ENCODE data around the gene VAV3. TPM values are rescaled to one million over a fixed set of nuclear protein-coding genes. Genes with fewer than 3 reads are reported as not detected.

The VAV3 gene
- total RNA-seq, 2 donors from 2014 or later: 73.0 to 135 TPM

- no peaks in the 10 kb centered on the region for H3K4me1 ChIP-seq
- H3K36me3 ChIP-seq: no peaks in the 10 kb centered on the region
- H3K27ac ChIP-seq: no peak overlapping the region
- H3K27me3 ChIP-seq: no peaks in the 10 kb centered on the region
- no peak overlapping the region for H3K4me3 ChIP-seq
- intact Hi-C loops (cut with DNase I): no loop called here
- no peak for DNase-seq
- no peaks in the 10 kb centered on the region for H3K9me3 ChIP-seq
- TF ChIP-seq, protein P1, sequence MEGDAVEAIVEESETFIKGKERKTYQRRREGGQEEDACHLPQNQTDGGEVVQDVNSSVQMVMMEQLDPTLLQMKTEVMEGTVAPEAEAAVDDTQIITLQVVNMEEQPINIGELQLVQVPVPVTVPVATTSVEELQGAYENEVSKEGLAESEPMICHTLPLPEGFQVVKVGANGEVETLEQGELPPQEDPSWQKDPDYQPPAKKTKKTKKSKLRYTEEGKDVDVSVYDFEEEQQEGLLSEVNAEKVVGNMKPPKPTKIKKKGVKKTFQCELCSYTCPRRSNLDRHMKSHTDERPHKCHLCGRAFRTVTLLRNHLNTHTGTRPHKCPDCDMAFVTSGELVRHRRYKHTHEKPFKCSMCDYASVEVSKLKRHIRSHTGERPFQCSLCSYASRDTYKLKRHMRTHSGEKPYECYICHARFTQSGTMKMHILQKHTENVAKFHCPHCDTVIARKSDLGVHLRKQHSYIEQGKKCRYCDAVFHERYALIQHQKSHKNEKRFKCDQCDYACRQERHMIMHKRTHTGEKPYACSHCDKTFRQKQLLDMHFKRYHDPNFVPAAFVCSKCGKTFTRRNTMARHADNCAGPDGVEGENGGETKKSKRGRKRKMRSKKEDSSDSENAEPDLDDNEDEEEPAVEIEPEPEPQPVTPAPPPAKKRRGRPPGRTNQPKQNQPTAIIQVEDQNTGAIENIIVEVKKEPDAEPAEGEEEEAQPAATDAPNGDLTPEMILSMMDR (IDR thresholded peaks at IDR 0.05): no peak
- H3K9ac ChIP-seq (ENCODE audit: low read depth in 2 of 2, low read length in 2 of 2): no peak overlapping the region
Measured at GRCh38 chr1:107806902-107807301, 158.1 kb downstream of the VAV3 start.

- TF ChIP-seq, protein P1 (IDR thresholded peaks at IDR 0.05): no peak
- DNase-seq: no peak
- H3K4me3 ChIP-seq: no peak overlapping the region
- H3K27me3 ChIP-seq: no peaks in the 10 kb centered on the region
- H3K27ac ChIP-seq: no peak overlapping the region
- no peaks in the 10 kb centered on the region for H3K36me3 ChIP-seq
- no peaks in the 10 kb centered on the region for H3K9me3 ChIP-seq
- intact Hi-C loops (cut with DNase I): no loop called here
- no peaks in the 10 kb centered on the region for H3K4me1 ChIP-seq
- no peak overlapping the region for H3K9ac ChIP-seq (ENCODE audit: low read depth in 2 of 2, low read length in 2 of 2)
Measured at GRCh38 chr1:107804741-107805140, 160.2 kb downstream of the VAV3 start.

- no peak overlapping the region for H3K4me3 ChIP-seq
- H3K9me3 ChIP-seq: no peaks in the 10 kb centered on the region
- no peak overlapping the region for H3K9ac ChIP-seq (ENCODE audit: low read depth in 2 of 2, low read length in 2 of 2)
- no peaks in the 10 kb centered on the region for H3K27me3 ChIP-seq
- no peaks in the 10 kb centered on the region for H3K36me3 ChIP-seq
- intact Hi-C loops (cut with DNase I): no loop called here
- no peaks in the 10 kb centered on the region for H3K4me1 ChIP-seq
- TF ChIP-seq, protein P1 (IDR thresholded peaks at IDR 0.05): no peak
- no peak for DNase-seq
- H3K27ac ChIP-seq: no peak overlapping the region
Measured at GRCh38 chr1:107804134-107804533, 160.8 kb downstream of the VAV3 start.

DNA sequence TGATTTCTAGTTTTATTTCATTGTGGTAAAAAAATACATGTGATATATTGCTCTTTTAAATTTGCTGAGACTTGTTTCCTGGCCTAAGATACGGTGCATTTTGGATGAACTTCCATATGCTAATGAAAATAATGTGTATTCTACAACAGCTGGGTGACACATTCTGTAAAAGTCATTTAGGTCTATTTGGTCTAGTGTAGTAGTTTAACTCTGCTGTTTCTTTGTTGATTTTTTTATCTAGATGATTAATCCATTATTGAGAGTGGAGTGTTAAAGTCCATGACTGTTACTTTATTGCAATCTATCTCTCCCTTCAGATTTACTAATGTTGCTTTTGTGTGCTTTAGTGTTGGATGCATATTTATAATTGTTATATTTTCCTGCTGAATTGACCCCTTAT lies 161.4 kb downstream of the VAV3 start:
- H3K4me3 ChIP-seq: no peak overlapping the region
- no peaks in the 10 kb centered on the region for H3K27me3 ChIP-seq
- TF ChIP-seq, protein P1 (IDR thresholded peaks at IDR 0.05): no peak
- no peak for DNase-seq
- H3K36me3 ChIP-seq: no peaks in the 10 kb centered on the region
- no peaks in the 10 kb centered on the region for H3K9me3 ChIP-seq
- H3K27ac ChIP-seq: no peak overlapping the region
- H3K9ac ChIP-seq (ENCODE audit: low read depth in 2 of 2, low read length in 2 of 2): no peak overlapping the region
- intact Hi-C loops (cut with DNase I): no loop called here
- H3K4me1 ChIP-seq: no peaks in the 10 kb centered on the region

DNA sequence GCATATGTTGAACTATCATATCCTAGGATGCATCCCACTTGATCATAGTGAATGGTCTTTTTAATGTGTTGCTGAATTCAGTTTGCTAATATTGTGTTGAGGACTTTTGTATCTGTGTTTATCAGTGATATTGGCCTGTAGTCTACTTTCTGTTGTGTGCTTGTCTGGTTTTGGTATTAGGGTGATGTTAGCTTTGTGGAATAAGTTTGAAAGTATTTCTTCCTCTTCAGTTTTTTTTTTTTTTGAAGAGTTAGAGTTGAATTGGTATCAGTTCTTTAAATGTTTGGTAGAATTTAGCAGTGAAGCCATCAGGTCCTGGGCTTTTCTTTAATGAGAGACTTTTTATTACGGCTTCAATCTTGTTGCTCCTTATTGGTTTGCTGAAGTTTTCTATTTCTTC lies 162.3 kb downstream of the VAV3 start:
- no peak overlapping the region for H3K9ac ChIP-seq (ENCODE audit: low read depth in 2 of 2, low read length in 2 of 2)
- no peaks in the 10 kb centered on the region for H3K4me1 ChIP-seq
- no peak overlapping the region for H3K4me3 ChIP-seq
- no peaks in the 10 kb centered on the region for H3K9me3 ChIP-seq
- DNase-seq: no peak
- no peaks in the 10 kb centered on the region for H3K36me3 ChIP-seq
- intact Hi-C loops (cut with DNase I): no loop called here
- no peak overlapping the region for H3K27ac ChIP-seq
- no peaks in the 10 kb centered on the region for H3K27me3 ChIP-seq
- TF ChIP-seq, protein P1 (IDR thresholded peaks at IDR 0.05): no peak

GRCh38 chr1:107795994-107796393 lies 169.0 kb downstream of the VAV3 start:
- H3K9ac ChIP-seq (ENCODE audit: low read depth in 2 of 2, low read length in 2 of 2): no peak overlapping the region
- no peak for DNase-seq
- intact Hi-C loops (cut with DNase I): no loop called here
- H3K36me3 ChIP-seq: no peaks in the 10 kb centered on the region
- no peaks in the 10 kb centered on the region for H3K27me3 ChIP-seq
- no peaks in the 10 kb centered on the region for H3K4me1 ChIP-seq
- H3K4me3 ChIP-seq: no peak overlapping the region
- TF ChIP-seq, protein P1 (IDR thresholded peaks at IDR 0.05): no peak
- H3K27ac ChIP-seq: no peak overlapping the region
- H3K9me3 ChIP-seq: no peaks in the 10 kb centered on the region

Measured in colonic mucosa (tissue), 4 donors.